Neutrophil (primary cell): ENCODE results near the gene CDK5RAP2.

Source experiments
- H3K27ac ChIP-seq: fragments of 200-600 bp; sonication (generic); 2 replicates; pipeline ENCODE4 v1.5.1; 2016; ENCODE audit warnings: mild to moderate bottlenecking, moderate library complexity
- H3K27me3 ChIP-seq: fragments of 200-600 bp; sonication (generic); 2 replicates; pipeline ENCODE4 v1.6.0; 2016; ENCODE audit warnings: mild to moderate bottlenecking
- H3K36me3 ChIP-seq: fragments of 200-600 bp; sonication (generic); 2 replicates; pipeline ENCODE4 v1.5.1; 2017
- H3K4me1 ChIP-seq, 2 experiments: fragments of 200-600 bp in 1 of 2; sonication (generic) in 1 of 2; 1 replicate in 1 of 2; 2 replicates in 1 of 2; pipeline versions ENCODE4 v1.5.1 to v1.6.1; 2013 to 2016; ENCODE audit warnings: low read depth in 1 of 2, low read length in 1 of 2, mild to moderate bottlenecking in 1 of 2, moderate library complexity in 1 of 2; ENCODE audit not compliant: control insufficient read depth in 1 of 2, insufficient read depth in 1 of 2
- H3K4me3 ChIP-seq, 2 experiments: fragments of 200-600 bp in 1 of 2; sonication (generic) in 1 of 2; 1 replicate in 1 of 2; 2 replicates in 1 of 2; pipeline ENCODE4 v1.5.1; 2013 to 2016; ENCODE audit warnings: low read depth in 1 of 2, low read length in 1 of 2, mild to moderate bottlenecking in 1 of 2, moderate library complexity in 1 of 2
- H3K9me3 ChIP-seq: fragments of 200-600 bp; sonication (generic); 2 replicates; pipeline ENCODE4 v1.5.1; 2016
- TF ChIP-seq, protein P1 (sequence below): fragments of 200-600 bp; sonication (generic); IDR thresholded peaks from 2 replicates; pipeline ENCODE4 v1.5.1; 2016; ENCODE audit warnings: antibody characterized with exemption

Gene CDK5RAP2

GRCh38 chr9:120486835-120487234 is 93.1 kb downstream of the CDK5RAP2 start:
- TF ChIP-seq, protein P1, sequence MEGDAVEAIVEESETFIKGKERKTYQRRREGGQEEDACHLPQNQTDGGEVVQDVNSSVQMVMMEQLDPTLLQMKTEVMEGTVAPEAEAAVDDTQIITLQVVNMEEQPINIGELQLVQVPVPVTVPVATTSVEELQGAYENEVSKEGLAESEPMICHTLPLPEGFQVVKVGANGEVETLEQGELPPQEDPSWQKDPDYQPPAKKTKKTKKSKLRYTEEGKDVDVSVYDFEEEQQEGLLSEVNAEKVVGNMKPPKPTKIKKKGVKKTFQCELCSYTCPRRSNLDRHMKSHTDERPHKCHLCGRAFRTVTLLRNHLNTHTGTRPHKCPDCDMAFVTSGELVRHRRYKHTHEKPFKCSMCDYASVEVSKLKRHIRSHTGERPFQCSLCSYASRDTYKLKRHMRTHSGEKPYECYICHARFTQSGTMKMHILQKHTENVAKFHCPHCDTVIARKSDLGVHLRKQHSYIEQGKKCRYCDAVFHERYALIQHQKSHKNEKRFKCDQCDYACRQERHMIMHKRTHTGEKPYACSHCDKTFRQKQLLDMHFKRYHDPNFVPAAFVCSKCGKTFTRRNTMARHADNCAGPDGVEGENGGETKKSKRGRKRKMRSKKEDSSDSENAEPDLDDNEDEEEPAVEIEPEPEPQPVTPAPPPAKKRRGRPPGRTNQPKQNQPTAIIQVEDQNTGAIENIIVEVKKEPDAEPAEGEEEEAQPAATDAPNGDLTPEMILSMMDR: no peak
- H3K4me1 ChIP-seq: peaks cover 9 to 10% of the 10 kb centered on the region in 2 experiments
- H3K9me3 ChIP-seq: no peaks in the 10 kb centered on the region
- no peaks in the 10 kb centered on the region for H3K27me3 ChIP-seq
- no peak overlapping the region for H3K27ac ChIP-seq
- H3K36me3 ChIP-seq: peaks cover 61% of the 10 kb centered on the region
- no peak overlapping the region for H3K4me3 ChIP-seq

DNA sequence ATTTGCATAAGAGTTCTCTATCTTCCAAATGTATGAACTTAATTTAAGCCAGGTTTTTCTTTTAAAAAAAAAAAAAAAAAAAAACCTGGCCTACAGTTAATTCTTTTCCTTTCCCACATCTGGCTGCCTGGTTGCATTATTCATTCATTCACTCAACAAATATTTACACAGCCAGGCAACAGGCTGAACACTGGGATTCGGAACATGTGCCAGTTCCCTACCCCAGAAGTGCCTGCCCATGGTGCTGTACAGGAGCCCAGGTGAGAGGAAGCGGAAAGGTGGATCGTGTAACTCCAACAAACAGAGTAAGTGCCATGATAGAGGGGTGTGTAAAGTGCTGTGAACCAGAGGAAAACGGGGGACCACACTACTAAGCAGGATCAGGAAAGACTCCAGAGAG is 93.6 kb downstream of the CDK5RAP2 start:
- TF ChIP-seq, protein P1: no peak
- Histone ChIP-seq H3K4me1 (peaks cover 9 to 12% of the 10 kb centered on the region in 2 experiments), H3K27ac (no peak overlapping the region), H3K4me3 (no peak overlapping the region), H3K9me3 (no peaks in the 10 kb centered on the region), H3K27me3 (no peaks in the 10 kb centered on the region), H3K36me3 (peaks cover 61% of the 10 kb centered on the region)

- H3K36me3 ChIP-seq: peaks cover 61% of the 10 kb centered on the region
- H3K9me3 ChIP-seq: no peaks in the 10 kb centered on the region
- TF ChIP-seq, protein P1: no peak
- H3K27ac ChIP-seq: no peak overlapping the region
- no peak overlapping the region for H3K4me3 ChIP-seq
- H3K4me1 ChIP-seq: peaks cover 5 to 10% of the 10 kb centered on the region in 2 experiments
- no peaks in the 10 kb centered on the region for H3K27me3 ChIP-seq
Observed at GRCh38 chr9:120485788-120486187, 94.2 kb downstream of the CDK5RAP2 start.

GRCh38 chr9:120484162-120484561 is 95.8 kb downstream of the CDK5RAP2 start:
- H3K9me3 ChIP-seq: no peaks in the 10 kb centered on the region
- no peak overlapping the region for H3K27ac ChIP-seq
- TF ChIP-seq, protein P1: no peak
- H3K4me3 ChIP-seq: no peak overlapping the region
- peaks cover 55% of the 10 kb centered on the region for H3K36me3 ChIP-seq
- H3K4me1 ChIP-seq: peaks cover 5 to 10% of the 10 kb centered on the region in 2 experiments
- no peaks in the 10 kb centered on the region for H3K27me3 ChIP-seq

DNA sequence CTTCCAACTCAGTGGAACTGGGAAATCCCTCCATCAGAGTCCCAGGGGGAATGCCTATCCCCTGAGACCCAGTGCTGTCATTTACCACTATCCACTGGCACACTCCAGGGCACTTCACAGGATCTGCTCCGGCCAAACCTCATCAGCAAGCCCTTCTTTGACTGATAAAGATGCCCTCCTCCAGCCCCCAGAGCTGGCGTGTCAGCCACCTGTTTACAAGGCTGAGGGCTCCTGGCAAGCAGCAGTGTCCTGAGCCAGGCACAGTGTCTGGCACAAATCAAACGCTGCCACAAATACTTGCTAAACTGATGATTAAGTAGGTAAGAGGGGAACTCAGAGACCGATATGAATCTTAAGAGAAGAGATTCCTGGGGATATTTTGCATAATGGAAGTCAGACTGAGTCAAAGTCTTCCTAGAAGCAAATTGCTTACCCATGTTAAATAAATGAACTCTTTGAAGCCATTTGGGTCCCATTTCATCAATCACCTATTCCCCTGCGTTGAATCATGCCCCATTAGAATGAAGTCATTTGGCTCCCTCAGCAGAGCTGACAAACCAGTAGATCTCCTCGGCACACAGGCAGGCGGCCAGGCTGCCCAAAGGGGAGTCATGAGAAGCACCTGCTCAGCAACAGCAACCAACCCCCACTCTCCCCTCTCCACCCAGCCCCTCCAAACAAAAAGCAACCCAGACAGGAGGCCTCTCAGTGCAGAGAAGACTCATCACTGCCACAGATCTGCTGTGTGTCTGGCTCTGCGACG is 97.4 kb downstream of the CDK5RAP2 start:
- Histone ChIP-seq H3K27me3 (no peaks in the 10 kb centered on the region), H3K4me1 (peaks cover 5 to 10% of the 10 kb centered on the region in 2 experiments), H3K27ac (no peak overlapping the region), H3K4me3 (no peak overlapping the region), H3K36me3 (peaks cover 40% of the 10 kb centered on the region), H3K9me3 (no peaks in the 10 kb centered on the region)
- TF ChIP-seq, protein P1: no peak
